ENCODE data around the gene MYO9A.

MYO9A gene

GRCh38 chr15:71782422-71783165 lies 335.4 kb downstream of the MYO9A start:
- Histone ChIP-seq H3K27me3 (ENCODE audit: control insufficient read depth in 2 of 2, insufficient read depth in 2 of 2, low read length in 2 of 2) (no peaks in the 10 kb centered on the region), H3K36me3 (ENCODE audit: control insufficient read depth in 2 of 2, insufficient read depth in 2 of 2, low read length in 2 of 2) (no peaks in the 10 kb centered on the region), H3K4me3 (ENCODE audit: low read length in 2 of 2) (no peak overlapping the region), H3K4me1 (ENCODE audit: control insufficient read depth in 2 of 2, insufficient read depth in 2 of 2, low read length in 2 of 2) (peaks cover 3 to 4% of the 10 kb centered on the region in 2 donors), H3K27ac (ENCODE audit: low read depth in 2 of 2, low read length in 2 of 2) (no peak overlapping the region), H3K9ac (ENCODE audit: low read depth in 1 of 2, low read length in 2 of 2) (no peak overlapping the region), H3K9me3 (ENCODE audit: control insufficient read depth in 2 of 2, low read length in 2 of 2) (no peaks in the 10 kb centered on the region)

DNA sequence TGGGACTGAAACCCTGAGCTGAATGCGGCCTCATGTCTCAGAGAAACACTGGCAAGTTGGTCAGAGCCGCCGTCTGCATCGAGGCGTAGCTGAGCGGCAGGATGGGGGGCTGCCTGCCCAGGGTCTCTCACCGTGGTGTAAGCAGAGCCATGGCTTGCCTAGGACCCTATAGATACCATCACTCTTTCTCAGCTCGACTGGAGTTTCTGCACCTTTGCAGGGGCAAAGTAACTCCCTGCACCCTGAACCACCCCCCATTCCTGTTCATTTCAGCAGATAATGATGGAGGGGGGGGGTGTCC lies 336.0 kb downstream of the MYO9A start:
- Histone ChIP-seq H3K27me3 (ENCODE audit: control insufficient read depth in 2 of 2, insufficient read depth in 2 of 2, low read length in 2 of 2) (no peaks in the 10 kb centered on the region), H3K9ac (ENCODE audit: low read depth in 1 of 2, low read length in 2 of 2) (no peak overlapping the region), H3K36me3 (ENCODE audit: control insufficient read depth in 2 of 2, insufficient read depth in 2 of 2, low read length in 2 of 2) (no peaks in the 10 kb centered on the region), H3K4me3 (ENCODE audit: low read length in 2 of 2) (no peak overlapping the region), H3K27ac (ENCODE audit: low read depth in 2 of 2, low read length in 2 of 2) (no peak overlapping the region), H3K9me3 (ENCODE audit: control insufficient read depth in 2 of 2, low read length in 2 of 2) (no peaks in the 10 kb centered on the region), H3K4me1 (ENCODE audit: control insufficient read depth in 2 of 2, insufficient read depth in 2 of 2, low read length in 2 of 2) (peaks cover 3 to 4% of the 10 kb centered on the region in 2 donors)

DNA sequence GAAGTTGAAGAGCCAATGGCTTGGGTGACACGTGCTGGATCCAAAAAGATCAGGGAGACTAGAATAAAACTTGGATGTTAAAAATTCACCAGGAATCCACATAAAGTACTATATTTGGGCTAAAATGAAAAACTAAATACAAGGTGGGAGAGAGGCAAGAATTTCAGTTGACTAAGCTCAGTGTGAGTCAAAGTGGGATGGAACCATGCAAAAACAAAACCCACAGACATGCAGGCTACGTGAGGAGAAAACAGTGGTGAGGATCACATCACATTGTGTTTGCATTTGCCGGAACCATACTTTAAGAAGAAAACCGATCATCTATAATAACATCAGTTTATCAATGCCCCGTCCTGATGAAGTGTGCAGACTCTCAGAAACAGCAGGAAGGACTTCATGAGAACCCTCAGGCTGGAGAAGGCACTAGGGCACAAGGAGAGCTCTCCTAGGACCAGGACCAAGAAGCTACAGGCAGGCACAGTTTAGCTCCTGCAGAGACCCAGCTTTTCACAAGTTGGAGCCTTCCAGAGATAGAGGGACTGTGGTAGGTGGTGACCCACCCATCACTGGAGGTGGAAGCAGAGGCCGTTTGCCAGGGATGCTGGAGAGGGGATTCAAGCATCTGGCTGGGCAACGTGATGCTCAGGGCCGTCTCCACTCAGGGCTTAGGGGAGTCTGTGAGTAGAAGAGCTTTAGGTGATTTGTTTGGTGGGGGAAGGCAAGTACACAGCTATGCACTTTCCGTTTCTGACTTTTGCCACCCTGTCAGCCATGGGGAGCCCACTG lies 336.6 kb downstream of the MYO9A start:
- H3K9ac ChIP-seq (ENCODE audit: low read depth in 1 of 2, low read length in 2 of 2), result no peak overlapping the region
- no peak overlapping the region for H3K4me3 ChIP-seq (ENCODE audit: low read length in 2 of 2)
- no peaks in the 10 kb centered on the region for H3K9me3 ChIP-seq (ENCODE audit: control insufficient read depth in 2 of 2, low read length in 2 of 2)
- no peaks in the 10 kb centered on the region for H3K27me3 ChIP-seq (ENCODE audit: control insufficient read depth in 2 of 2, insufficient read depth in 2 of 2, low read length in 2 of 2)
- peaks cover 3 to 4% of the 10 kb centered on the region in 2 donors for H3K4me1 ChIP-seq (ENCODE audit: control insufficient read depth in 2 of 2, insufficient read depth in 2 of 2, low read length in 2 of 2)
- no peaks in the 10 kb centered on the region for H3K36me3 ChIP-seq (ENCODE audit: control insufficient read depth in 2 of 2, insufficient read depth in 2 of 2, low read length in 2 of 2)
- H3K27ac ChIP-seq (ENCODE audit: low read depth in 2 of 2, low read length in 2 of 2), result no peak overlapping the region

DNA sequence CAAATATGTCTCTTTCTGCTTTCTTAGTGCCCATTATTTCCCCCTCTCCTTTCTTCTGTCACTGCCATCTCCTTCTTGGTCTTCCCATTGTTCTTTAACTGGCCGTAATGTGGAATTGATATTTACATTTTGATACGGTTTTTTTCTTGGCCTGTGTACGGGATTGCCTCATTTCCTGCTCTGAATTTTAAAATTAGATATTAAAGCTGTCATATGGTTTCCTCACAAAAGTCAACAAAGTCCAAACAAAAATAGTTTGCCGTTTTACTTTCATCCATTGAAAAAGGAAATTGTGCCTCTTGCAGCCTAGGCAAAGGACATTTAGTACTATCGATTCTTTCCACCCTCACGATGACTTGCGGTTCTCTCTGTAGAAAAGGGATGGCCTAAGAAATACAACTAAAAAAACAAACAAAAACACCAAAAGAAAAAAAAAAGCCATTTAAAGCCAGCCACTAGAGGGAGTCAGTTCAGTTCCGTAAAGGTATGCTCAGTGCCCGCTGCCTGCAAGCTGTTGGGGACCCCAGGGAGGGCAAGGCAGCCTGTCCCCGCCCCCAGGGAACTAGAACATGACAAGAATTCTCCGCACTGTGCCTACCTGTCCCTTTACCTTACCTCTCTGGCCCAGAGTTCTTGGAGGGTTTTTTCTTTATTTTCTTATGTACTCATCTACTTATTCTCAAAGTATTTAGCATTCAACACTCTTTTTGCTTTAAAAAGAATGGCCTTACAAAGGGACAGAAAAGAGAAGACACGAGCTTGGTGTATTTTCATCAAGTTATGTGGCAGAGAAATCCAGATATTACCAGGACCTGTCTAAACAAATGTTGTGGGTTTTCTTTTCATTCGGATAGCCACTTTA lies 337.6 kb downstream of the MYO9A start:
- Histone ChIP-seq H3K27me3 (ENCODE audit: control insufficient read depth in 2 of 2, insufficient read depth in 2 of 2, low read length in 2 of 2) (no peaks in the 10 kb centered on the region), H3K36me3 (ENCODE audit: control insufficient read depth in 2 of 2, insufficient read depth in 2 of 2, low read length in 2 of 2) (no peaks in the 10 kb centered on the region), H3K9ac (ENCODE audit: low read depth in 1 of 2, low read length in 2 of 2) (no peak overlapping the region), H3K4me1 (ENCODE audit: control insufficient read depth in 2 of 2, insufficient read depth in 2 of 2, low read length in 2 of 2) (peaks cover 3 to 4% of the 10 kb centered on the region in 2 donors), H3K4me3 (ENCODE audit: low read length in 2 of 2) (peak overlapping the region in 1 of 2 donors; percentile 26), H3K27ac (ENCODE audit: low read depth in 2 of 2, low read length in 2 of 2) (no peak overlapping the region), H3K9me3 (ENCODE audit: control insufficient read depth in 2 of 2, low read length in 2 of 2) (no peaks in the 10 kb centered on the region)

GRCh38 chr15:71779073-71779797 lies 338.7 kb downstream of the MYO9A start:
- H3K4me1 ChIP-seq (ENCODE audit: control insufficient read depth in 2 of 2, insufficient read depth in 2 of 2, low read length in 2 of 2), result peaks cover 3 to 4% of the 10 kb centered on the region in 2 donors
- H3K27ac ChIP-seq (ENCODE audit: low read depth in 2 of 2, low read length in 2 of 2), result no peak overlapping the region
- no peak overlapping the region for H3K4me3 ChIP-seq (ENCODE audit: low read length in 2 of 2)
- no peaks in the 10 kb centered on the region for H3K9me3 ChIP-seq (ENCODE audit: control insufficient read depth in 2 of 2, low read length in 2 of 2)
- H3K9ac ChIP-seq (ENCODE audit: low read depth in 1 of 2, low read length in 2 of 2), result no peak overlapping the region
- no peaks in the 10 kb centered on the region for H3K27me3 ChIP-seq (ENCODE audit: control insufficient read depth in 2 of 2, insufficient read depth in 2 of 2, low read length in 2 of 2)
- H3K36me3 ChIP-seq (ENCODE audit: control insufficient read depth in 2 of 2, insufficient read depth in 2 of 2, low read length in 2 of 2), result no peaks in the 10 kb centered on the region

GRCh38 chr15:71777216-71777943 lies 340.6 kb downstream of the MYO9A start:
- Histone ChIP-seq H3K4me3 (ENCODE audit: low read length in 2 of 2) (no peak overlapping the region), H3K27ac (ENCODE audit: low read depth in 2 of 2, low read length in 2 of 2) (no peak overlapping the region), H3K27me3 (ENCODE audit: control insufficient read depth in 2 of 2, insufficient read depth in 2 of 2, low read length in 2 of 2) (no peaks in the 10 kb centered on the region), H3K4me1 (ENCODE audit: control insufficient read depth in 2 of 2, insufficient read depth in 2 of 2, low read length in 2 of 2) (peaks cover 3 to 4% of the 10 kb centered on the region in 2 donors), H3K36me3 (ENCODE audit: control insufficient read depth in 2 of 2, insufficient read depth in 2 of 2, low read length in 2 of 2) (no peaks in the 10 kb centered on the region), H3K9me3 (ENCODE audit: control insufficient read depth in 2 of 2, low read length in 2 of 2) (no peaks in the 10 kb centered on the region), H3K9ac (ENCODE audit: low read depth in 1 of 2, low read length in 2 of 2) (no peak overlapping the region)

- Histone ChIP-seq H3K9ac (ENCODE audit: low read depth in 1 of 2, low read length in 2 of 2) (no peak overlapping the region), H3K27me3 (ENCODE audit: control insufficient read depth in 2 of 2, insufficient read depth in 2 of 2, low read length in 2 of 2) (no peaks in the 10 kb centered on the region), H3K4me1 (ENCODE audit: control insufficient read depth in 2 of 2, insufficient read depth in 2 of 2, low read length in 2 of 2) (peaks cover 3 to 4% of the 10 kb centered on the region in 2 donors), H3K27ac (ENCODE audit: low read depth in 2 of 2, low read length in 2 of 2) (no peak overlapping the region), H3K4me3 (ENCODE audit: low read length in 2 of 2) (no peak overlapping the region), H3K9me3 (ENCODE audit: control insufficient read depth in 2 of 2, low read length in 2 of 2) (no peaks in the 10 kb centered on the region), H3K36me3 (ENCODE audit: control insufficient read depth in 2 of 2, insufficient read depth in 2 of 2, low read length in 2 of 2) (peaks cover 0 to 5% of the 10 kb centered on the region in 2 donors)
Observed at GRCh38 chr15:71776304-71776703, 341.6 kb downstream of the MYO9A start.

- Histone ChIP-seq H3K4me1 (ENCODE audit: control insufficient read depth in 2 of 2, insufficient read depth in 2 of 2, low read length in 2 of 2) (peaks cover 2 to 4% of the 10 kb centered on the region in 2 donors), H3K27me3 (ENCODE audit: control insufficient read depth in 2 of 2, insufficient read depth in 2 of 2, low read length in 2 of 2) (no peaks in the 10 kb centered on the region), H3K9ac (ENCODE audit: low read depth in 1 of 2, low read length in 2 of 2) (no peak overlapping the region), H3K9me3 (ENCODE audit: control insufficient read depth in 2 of 2, low read length in 2 of 2) (no peaks in the 10 kb centered on the region), H3K4me3 (ENCODE audit: low read length in 2 of 2) (no peak overlapping the region), H3K36me3 (ENCODE audit: control insufficient read depth in 2 of 2, insufficient read depth in 2 of 2, low read length in 2 of 2) (peaks cover 0 to 10% of the 10 kb centered on the region in 2 donors), H3K27ac (ENCODE audit: low read depth in 2 of 2, low read length in 2 of 2) (no peak overlapping the region)
Observed at GRCh38 chr15:71775856-71776255, 342.1 kb downstream of the MYO9A start.

GRCh38 chr15:71773206-71773859 lies 344.6 kb downstream of the MYO9A start:
- no peak overlapping the region for H3K27ac ChIP-seq (ENCODE audit: low read depth in 2 of 2, low read length in 2 of 2)
- no peak overlapping the region for H3K9ac ChIP-seq (ENCODE audit: low read depth in 1 of 2, low read length in 2 of 2)
- H3K36me3 ChIP-seq (ENCODE audit: control insufficient read depth in 2 of 2, insufficient read depth in 2 of 2, low read length in 2 of 2), result peaks cover 0 to 10% of the 10 kb centered on the region in 2 donors
- H3K4me1 ChIP-seq (ENCODE audit: control insufficient read depth in 2 of 2, insufficient read depth in 2 of 2, low read length in 2 of 2), result no peaks in the 10 kb centered on the region
- H3K4me3 ChIP-seq (ENCODE audit: low read length in 2 of 2), result no peak overlapping the region
- no peaks in the 10 kb centered on the region for H3K9me3 ChIP-seq (ENCODE audit: control insufficient read depth in 2 of 2, low read length in 2 of 2)
- H3K27me3 ChIP-seq (ENCODE audit: control insufficient read depth in 2 of 2, insufficient read depth in 2 of 2, low read length in 2 of 2), result no peaks in the 10 kb centered on the region
